GM12865 (cell line): ENCODE data around the gene PAPPA2.
"Not testable (repeated sequence)": the region's sequence is repeated elsewhere in the genome, so short reads cannot be mapped to it uniquely, and the experiment has no call there.

Source experiments
- DNase-seq: peaks from one replicate; pipeline ENCODE4 v3.0.0; 2010; ENCODE audit warnings: low read depth
- H3K4me3 ChIP-seq: 2 replicates; pipeline ENCODE4 v1.5.1; 2011; ENCODE audit warnings: mild to moderate bottlenecking, low read depth, low read length, control low read depth
- CTCF ChIP-seq: IDR thresholded peaks from 2 replicates; pipeline ENCODE4 v1.5.1; 2011; ENCODE audit warnings: low read length, control low read depth, low read depth, inconsistent platforms; ENCODE audit not compliant: insufficient read depth; ENCODE audit errors: missing control alignments

Gene PAPPA2

GRCh38 chr1:176444286-176444685 lies 18.7 kb upstream of the PAPPA2 start:
- no peak for TF ChIP-seq CTCF
- DNase-seq: no peak
- H3K4me3 ChIP-seq: no peak overlapping the region

- DNase-seq: no peak
- no peak for TF ChIP-seq CTCF
- no peak overlapping the region for H3K4me3 ChIP-seq
These were observed 17.6 kb upstream of the PAPPA2 start for GRCh38 chr1:176445402-176445801.

- H3K4me3 ChIP-seq: no peak overlapping the region
- no peak for TF ChIP-seq CTCF
- DNase-seq: no peak
These were observed 14.6 kb upstream of the PAPPA2 start for GRCh38 chr1:176448340-176448739.

- DNase-seq: no peak
- no peak overlapping the region for H3K4me3 ChIP-seq
- no peak for TF ChIP-seq CTCF
These were observed 12.4 kb upstream of the PAPPA2 start for GRCh38 chr1:176450526-176450925.

- DNase-seq, H3K4me3 ChIP-seq: not testable (repeated sequence)
These were observed 11.2 kb upstream of the PAPPA2 start for GRCh38 chr1:176451741-176452140.

- no peak for TF ChIP-seq CTCF
These were observed 6.2 kb upstream of the PAPPA2 start for GRCh38 chr1:176456795-176457194.

GRCh38 chr1:176460544-176461336 lies 2.2 kb upstream of the PAPPA2 start:
- no peak overlapping the region for H3K4me3 ChIP-seq
- no peak for DNase-seq
- no peak for TF ChIP-seq CTCF

More at GRCh38 chr1:176456795-176457194, 6.2 kb upstream of the PAPPA2 start:
- DNase-seq: no peak
- no peak overlapping the region for H3K4me3 ChIP-seq
